ENCODE results near the gene PPP1R14D. TPM values are rescaled to one million over a fixed set of nuclear protein-coding genes. Genes with fewer than 3 reads are reported as not detected.

PPP1R14D gene
- total RNA-seq, 1 experiment from 2014 or later, result not detected

DNA sequence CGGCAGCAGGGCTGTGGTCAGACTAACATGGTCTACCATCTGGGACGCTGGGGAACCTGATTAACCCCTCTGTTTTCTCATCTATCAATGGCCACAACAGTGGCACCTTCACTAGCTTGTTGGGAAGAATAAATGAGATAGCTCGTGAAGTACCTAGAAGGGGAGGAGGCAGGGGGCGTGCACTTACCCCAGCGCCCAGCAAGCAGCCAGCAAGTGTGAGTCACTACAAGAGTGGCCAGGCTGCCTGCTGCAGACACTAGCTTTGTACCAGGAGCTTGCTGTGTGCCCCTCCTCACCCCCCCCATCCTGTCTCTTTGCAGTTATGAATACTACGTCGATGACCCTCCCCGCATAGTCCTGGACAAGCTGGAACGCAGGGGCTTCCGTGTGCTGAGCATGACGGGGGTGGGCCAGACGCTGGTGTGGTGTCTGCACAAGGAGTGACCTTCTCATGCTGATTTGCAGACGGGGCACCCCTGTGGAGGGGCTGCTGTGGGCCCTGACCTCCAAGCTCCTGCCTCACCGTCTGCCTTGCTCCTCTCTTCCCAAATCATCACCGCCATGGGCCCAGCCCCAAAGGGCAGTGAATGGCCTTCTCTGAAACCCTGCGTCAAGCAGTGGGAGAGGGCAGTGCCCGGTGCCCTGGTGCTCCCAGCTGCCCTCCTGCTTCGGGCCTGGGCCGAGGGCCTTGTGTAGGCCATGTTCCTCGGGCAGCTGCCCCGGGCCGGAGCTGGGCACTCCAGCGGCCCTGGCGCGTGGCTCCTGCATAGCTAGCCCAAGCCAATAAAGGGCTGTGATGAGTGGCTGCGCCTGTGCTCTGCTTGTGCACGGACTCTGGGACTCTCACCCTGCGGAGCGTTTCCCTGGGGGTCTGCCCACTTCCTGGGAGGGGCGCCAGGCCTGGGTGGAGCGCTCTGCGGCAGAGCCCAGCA lies 61.3 kb downstream of the PPP1R14D start:
- no peak overlapping the region for H3K23ac ChIP-seq (ENCODE audit: insufficient read length, low read depth, low read length)
- Mint-ChIP-seq H3K9me3 (no peaks in the 10 kb centered on the region), H3K4me3 (no peak overlapping the region), H3K4me1 (peaks cover 29 to 31% of the 10 kb centered on the region in 2 experiments), H3K36me3 (ENCODE audit: insufficient read depth in 1 of 3, low read depth in 3 of 3) (peaks cover 0 to 9% (median 0%) of the 10 kb centered on the region in 3 experiments; a peak in 6 of 7 replicates), H3K27ac (no peak overlapping the region), H3K27me3 (ENCODE audit: low read depth) (peaks cover 9% of the 10 kb centered on the region)
- no peaks in the 10 kb centered on the region for H3K23me2 ChIP-seq (ENCODE audit: insufficient read length, low read depth, low read length, poor library complexity, severe bottlenecking)
- no peaks in the 10 kb centered on the region for H4K20me1 ChIP-seq (ENCODE audit: control insufficient read depth, insufficient read depth, insufficient read length)
- H2AFZ ChIP-seq (ENCODE audit: low read length), result no peak overlapping the region
- H2BK120ac ChIP-seq (ENCODE audit: low read depth, low read length, poor library complexity, severe bottlenecking), result no peak overlapping the region
- H4K8ac ChIP-seq (replicated peaks; ENCODE audit: insufficient read length, low read depth, low read length), result no peak overlapping the region
- DNase-seq, result peak; percentile 54
- H4K91ac ChIP-seq (ENCODE audit: insufficient read length, low read depth, low read length), result no peak overlapping the region
- H3K79me1 ChIP-seq (ENCODE audit: insufficient read depth, low read depth, low read length, poor library complexity, severe bottlenecking), result no peaks in the 10 kb centered on the region
- WGBS (ENCODE audit: extremely low coverage, insufficient read length, low lambda C conversion rate), result no CpG with 5 or more reads among the region's 32 CpGs
- no peak overlapping the region for H3K9ac ChIP-seq (ENCODE audit: extremely low read depth, insufficient read length, low read length)
- TF ChIP-seq, protein P1, sequence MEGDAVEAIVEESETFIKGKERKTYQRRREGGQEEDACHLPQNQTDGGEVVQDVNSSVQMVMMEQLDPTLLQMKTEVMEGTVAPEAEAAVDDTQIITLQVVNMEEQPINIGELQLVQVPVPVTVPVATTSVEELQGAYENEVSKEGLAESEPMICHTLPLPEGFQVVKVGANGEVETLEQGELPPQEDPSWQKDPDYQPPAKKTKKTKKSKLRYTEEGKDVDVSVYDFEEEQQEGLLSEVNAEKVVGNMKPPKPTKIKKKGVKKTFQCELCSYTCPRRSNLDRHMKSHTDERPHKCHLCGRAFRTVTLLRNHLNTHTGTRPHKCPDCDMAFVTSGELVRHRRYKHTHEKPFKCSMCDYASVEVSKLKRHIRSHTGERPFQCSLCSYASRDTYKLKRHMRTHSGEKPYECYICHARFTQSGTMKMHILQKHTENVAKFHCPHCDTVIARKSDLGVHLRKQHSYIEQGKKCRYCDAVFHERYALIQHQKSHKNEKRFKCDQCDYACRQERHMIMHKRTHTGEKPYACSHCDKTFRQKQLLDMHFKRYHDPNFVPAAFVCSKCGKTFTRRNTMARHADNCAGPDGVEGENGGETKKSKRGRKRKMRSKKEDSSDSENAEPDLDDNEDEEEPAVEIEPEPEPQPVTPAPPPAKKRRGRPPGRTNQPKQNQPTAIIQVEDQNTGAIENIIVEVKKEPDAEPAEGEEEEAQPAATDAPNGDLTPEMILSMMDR (conservative IDR thresholded peaks at IDR 0.05), result no peak
- H3K4me1 ChIP-seq (ENCODE audit: insufficient read depth, low read length), result peaks cover 4% of the 10 kb centered on the region; the same call in 1 of the 2 replicates
- H2BK5ac ChIP-seq (ENCODE audit: insufficient read length, low read length), result no peak overlapping the region
- H2AK5ac ChIP-seq (ENCODE audit: insufficient read length, low read length), result no peak overlapping the region
- no peak overlapping the region for H2BK12ac ChIP-seq (ENCODE audit: insufficient read length, low read depth, low read length)
- no peak overlapping the region for H3K56ac ChIP-seq (ENCODE audit: insufficient read length, low read depth, low read length)
- no peaks in the 10 kb centered on the region for H3K9me3 ChIP-seq (ENCODE audit: control insufficient read depth, low read depth, low read length)
- H4K5ac ChIP-seq (ENCODE audit: insufficient read length, low read depth, low read length), result no peak overlapping the region
- H3K4ac ChIP-seq (ENCODE audit: low read depth, low read length), result no peak overlapping the region
- H3K27me3 ChIP-seq (ENCODE audit: insufficient read depth, low read length), result no peaks in the 10 kb centered on the region
- no peak overlapping the region for H3K27ac ChIP-seq (ENCODE audit: insufficient read length, low read depth, low read length)
- no peak overlapping the region for H2BK20ac ChIP-seq (ENCODE audit: low read depth, low read length, poor library complexity, severe bottlenecking)
- H2BK15ac ChIP-seq (ENCODE audit: low read depth, low read length), result no peak overlapping the region
- no peak overlapping the region for H3K4me2 ChIP-seq (ENCODE audit: insufficient read depth, insufficient read length, low read length)
- no peaks in the 10 kb centered on the region for H3K79me2 ChIP-seq (ENCODE audit: insufficient read depth, low read length)
- no peak overlapping the region for H3K14ac ChIP-seq (ENCODE audit: insufficient read depth, low read length)
- no peak overlapping the region for H3T11ph ChIP-seq (ENCODE audit: low read length)
- H3K18ac ChIP-seq (ENCODE audit: insufficient read length, low read depth, low read length), result no peak overlapping the region

All from H9 (cell line).